ENCODE results near the gene HMBS.
"Not testable (repeated sequence)": the region's sequence is repeated elsewhere in the genome, so short reads cannot be mapped to it uniquely, and the experiment has no call there.

The HMBS gene

DNA sequence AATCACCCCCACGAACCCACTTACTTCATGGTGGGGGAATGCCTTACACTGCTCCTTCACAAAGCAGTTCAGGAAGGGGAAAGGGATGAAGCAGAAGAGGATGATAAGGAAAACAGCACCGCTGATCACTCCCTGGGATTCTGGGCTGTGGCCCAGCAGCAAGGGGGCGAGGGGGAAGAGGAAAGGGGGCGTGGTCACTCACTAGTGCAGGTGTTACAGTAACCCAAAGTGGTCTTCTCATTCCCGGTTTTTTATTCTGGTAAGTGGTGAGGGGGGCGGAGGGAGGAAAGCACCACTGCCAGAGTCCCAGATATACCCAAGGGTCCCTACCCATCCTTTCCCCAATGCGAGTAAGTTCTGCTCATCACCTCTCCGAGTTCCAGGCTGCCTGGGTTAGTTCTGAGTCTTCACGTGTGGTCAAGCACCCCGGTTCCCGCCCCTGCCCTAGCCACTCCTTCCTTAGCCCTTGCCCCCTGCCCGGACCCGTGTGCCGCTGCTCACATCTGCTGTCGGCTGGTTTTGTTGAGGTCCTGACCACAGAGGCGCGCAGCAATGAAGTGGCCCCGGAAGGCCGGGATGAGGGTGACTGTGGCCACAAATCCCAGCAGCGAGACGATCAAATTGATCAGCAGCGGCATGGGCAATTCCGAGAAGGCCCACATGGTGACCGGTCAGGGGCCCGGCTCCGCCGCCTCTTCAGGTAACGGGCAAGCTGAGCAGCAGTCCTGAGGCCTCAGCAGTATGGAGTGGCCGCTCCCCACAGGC, 16.5 kb downstream of the HMBS start:
- no peak for DNase-seq (ENCODE audit: low read depth in 1 of 2, low spot score in 1 of 2)

DNA sequence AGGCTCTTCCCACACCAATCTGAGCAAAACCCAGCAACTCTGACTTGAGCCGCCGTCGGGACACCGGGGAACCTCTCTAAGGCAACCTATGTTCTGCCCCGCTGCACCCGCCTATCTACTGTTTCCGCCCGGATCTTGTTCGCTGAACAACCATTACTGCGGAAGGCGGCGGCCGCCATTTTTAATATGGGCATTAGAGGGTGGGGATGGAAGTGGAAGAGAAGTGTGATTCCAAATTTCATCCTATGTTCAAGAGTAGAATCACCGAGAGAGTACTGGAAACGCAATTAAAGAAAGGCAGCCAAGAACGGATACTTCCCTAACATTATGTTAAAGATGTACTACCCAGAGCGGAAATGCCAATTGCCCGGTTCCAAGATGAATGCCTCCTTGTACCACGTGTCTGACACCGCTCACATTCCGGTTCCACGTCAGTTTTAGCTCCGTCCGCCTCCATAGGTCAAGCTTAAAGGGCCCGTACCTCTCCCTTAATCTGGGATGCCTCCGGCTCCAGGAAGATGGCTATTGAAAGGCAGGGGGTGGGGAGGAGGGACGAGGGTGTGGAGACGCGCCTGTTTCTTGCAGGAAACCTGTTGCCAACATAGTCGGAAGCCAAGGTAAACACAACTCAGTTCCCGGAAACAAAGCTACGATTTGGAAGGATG, 17.2 kb downstream of the HMBS start, which contains the start of gene DPAGT1:
DPAGT1 (minus strand) TSS at position 95 of the 665 bp plus-strand sequence. CDS start 198 bp downstream, outside the sequence.
- DNase-seq (ENCODE audit: low read depth in 1 of 2, low spot score in 1 of 2), result peak; percentile 65 to 76

DNA sequence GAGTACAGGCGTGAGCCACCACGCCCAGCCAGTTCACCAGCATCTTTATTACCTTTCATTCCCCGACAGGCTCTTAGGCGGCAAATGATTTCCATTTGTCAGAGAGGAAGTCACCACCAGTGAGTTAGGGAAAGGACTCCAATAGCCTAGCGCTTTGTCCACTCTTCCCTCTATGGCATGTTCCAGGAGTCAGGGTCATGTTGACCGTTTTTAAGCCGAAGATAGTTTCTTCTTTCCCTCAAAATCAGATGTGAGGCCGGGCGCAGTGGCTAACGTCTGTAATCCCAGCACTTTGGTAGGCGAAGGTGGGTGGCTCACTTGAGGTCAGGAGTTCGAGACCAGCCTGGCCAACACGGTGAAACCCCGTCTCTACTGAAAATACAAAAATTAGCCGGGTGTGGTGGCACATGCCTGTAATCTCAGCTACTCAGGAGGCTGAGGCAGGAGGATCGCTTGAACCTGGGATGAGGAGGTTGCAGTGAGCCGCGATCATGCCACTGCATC, 18.5 kb downstream of the HMBS start:
- not testable (repeated sequence) for DNase-seq (ENCODE audit: low read depth in 1 of 2, low spot score in 1 of 2)

- no peak for DNase-seq (ENCODE audit: low read depth in 1 of 2, low spot score in 1 of 2)
Measured at GRCh38 chr11:119103793-119104192, 19.1 kb downstream of the HMBS start.

DNA sequence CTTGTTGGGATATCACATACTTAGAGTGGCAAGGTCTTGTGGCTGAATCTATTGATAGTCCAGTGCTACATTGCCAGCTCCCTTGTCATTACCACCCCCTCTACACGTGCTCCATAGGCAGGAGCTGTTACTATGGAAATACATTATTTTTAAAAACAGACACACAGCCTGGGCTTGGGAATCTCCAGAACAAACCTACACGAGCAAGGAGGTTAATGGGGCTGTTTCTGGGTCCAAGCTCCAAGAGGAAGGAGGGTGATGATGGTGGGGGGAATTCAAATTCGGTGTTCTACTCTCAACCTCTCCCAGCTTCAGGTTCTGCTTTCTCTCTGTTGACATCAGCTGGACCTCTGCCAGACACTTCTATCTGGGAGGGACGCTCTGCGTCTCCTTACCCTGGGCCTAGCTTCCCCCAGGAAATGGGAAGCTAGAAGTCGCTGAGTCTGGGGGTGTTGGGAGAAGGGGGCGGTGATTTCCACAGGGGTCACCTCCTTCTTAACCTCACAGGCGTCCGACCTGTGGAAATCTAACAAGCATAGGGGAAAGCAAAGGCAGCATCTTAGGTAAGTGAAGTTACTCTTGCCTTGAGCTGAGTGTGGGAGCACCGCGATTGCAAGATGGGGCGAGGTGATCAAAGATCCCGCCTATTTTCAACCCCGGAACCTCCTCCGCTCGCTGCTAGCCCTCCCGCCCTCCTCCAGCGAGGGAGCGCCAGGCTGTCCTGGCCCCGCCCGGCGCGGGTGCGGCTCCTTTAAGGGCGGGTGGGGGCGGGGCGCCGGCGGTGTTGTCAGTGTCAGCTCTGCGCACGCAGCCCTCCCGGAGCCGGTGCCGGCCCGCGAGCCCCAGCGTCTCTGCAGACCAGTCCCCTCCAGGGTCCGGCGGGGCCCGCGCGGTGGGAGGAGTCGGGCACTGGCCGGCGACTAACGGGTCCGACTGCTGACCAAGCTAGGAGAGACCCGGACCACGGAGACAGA, 22.2 kb downstream of the HMBS start, which contains the start of gene C2CD2L:
C2CD2L (plus strand) TSS at position 781 of the 974 bp plus-strand sequence. CDS start 398 bp downstream, outside the sequence.
- DNase-seq (ENCODE audit: low read depth in 1 of 2, low spot score in 1 of 2), result peak; percentile 67 to 86

DNA sequence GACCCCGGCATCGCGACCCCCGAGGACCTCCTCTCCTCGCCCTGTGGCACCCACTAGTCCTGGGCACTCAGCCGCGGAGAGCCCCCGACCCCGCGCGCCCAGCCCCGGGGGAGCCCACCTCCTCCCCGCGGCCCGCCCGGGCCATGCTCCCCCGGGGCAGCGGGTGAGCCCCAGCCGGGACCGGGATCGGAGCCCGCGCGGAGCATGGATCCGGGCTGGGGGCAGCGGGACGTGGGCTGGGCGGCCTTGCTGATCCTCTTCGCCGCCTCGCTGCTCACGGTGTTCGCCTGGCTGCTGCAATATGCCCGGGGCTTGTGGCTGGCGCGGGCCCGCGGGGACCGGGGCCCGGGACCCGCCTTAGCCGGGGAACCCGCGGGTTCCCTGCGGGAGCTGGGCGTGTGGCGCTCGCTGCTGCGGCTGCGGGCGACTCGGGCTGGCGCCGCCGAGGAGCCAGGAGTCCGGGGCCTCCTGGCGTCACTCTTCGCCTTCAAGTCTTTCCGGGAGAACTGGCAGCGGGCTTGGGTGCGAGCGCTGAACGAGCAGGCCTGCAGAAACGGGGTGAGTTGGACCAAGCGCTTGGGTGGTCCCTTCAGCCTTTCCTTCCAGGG, 23.0 kb downstream of the HMBS start:
- DNase-seq (ENCODE audit: low read depth in 1 of 2, low spot score in 1 of 2), result no peak

- DNase-seq (ENCODE audit: low read depth in 1 of 2, low spot score in 1 of 2), result no peak
Measured at GRCh38 chr11:119108146-119108856, 23.6 kb downstream of the HMBS start.

GRCh38 chr11:119108857-119109221, 24.2 kb downstream of the HMBS start:
- no peak for DNase-seq (ENCODE audit: low read depth in 1 of 2, low spot score in 1 of 2)

- DNase-seq (ENCODE audit: low read depth in 1 of 2, low spot score in 1 of 2), result no peak
Measured at GRCh38 chr11:119109843-119110242, 25.2 kb downstream of the HMBS start.

GRCh38 chr11:119110439-119110838, 25.8 kb downstream of the HMBS start:
- DNase-seq (ENCODE audit: low read depth in 1 of 2, low spot score in 1 of 2), result no peak

- no peak for DNase-seq (ENCODE audit: low read depth in 1 of 2, low spot score in 1 of 2)
Measured at GRCh38 chr11:119111361-119111925, 26.8 kb downstream of the HMBS start.

DNA sequence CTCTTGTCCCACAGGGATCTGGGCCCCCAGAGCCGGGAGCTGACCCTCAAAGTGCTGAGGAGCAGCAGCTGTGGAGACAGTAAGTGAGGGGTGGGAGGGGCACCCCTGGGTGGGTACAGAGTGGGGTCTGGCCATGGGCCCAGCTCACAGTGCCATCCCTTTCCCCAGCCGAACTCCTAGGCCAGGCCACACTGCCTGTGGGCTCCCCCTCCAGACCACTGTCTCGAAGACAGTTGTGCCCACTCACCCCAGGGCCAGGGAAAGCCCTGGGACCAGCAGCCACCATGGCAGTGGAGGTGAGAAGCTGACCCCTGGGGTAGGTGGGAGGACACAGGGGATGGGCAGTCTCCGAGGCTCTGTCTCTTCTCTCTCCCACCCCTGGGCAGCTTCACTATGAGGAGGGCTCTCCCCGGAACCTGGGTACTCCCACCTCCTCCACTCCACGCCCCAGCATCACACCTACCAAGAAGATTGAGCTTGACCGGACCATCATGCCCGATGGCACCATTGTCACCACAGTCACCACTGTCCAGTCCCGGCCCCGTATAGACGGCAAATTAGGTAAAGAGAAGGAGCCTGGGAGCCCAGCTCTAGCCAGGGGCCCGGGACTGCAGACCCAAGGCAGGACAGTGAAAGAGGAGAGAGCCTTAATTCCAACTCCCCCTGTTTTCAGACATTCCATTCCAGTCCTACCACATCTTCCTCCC, 27.8 kb downstream of the HMBS start:
- DNase-seq (ENCODE audit: low read depth in 1 of 2, low spot score in 1 of 2), result no peak

GRCh38 chr11:119113716-119114115, 29.0 kb downstream of the HMBS start:
- DNase-seq (ENCODE audit: low read depth in 1 of 2, low spot score in 1 of 2), result no peak

DNA sequence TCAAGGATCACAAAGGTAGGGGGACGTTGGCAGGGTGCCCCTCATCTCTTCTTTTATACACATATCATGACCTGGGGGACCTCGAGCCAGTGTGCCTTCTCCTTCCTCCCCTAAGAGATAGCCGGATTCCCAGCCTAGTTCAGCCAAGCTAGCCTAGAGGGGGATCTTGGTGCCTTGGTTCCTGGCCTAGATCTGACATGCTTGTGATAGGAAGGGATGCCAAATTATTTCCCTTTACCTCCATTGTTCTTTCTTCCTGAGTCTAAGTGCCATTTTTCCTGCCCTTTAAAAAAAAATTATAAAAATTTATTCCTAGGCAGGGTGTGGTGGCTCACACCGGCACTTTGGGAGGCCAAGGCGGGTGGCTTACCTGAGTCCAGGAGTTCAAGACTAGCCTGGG, 29.7 kb downstream of the HMBS start:
- no peak for DNase-seq (ENCODE audit: low read depth in 1 of 2, low spot score in 1 of 2)

DNA sequence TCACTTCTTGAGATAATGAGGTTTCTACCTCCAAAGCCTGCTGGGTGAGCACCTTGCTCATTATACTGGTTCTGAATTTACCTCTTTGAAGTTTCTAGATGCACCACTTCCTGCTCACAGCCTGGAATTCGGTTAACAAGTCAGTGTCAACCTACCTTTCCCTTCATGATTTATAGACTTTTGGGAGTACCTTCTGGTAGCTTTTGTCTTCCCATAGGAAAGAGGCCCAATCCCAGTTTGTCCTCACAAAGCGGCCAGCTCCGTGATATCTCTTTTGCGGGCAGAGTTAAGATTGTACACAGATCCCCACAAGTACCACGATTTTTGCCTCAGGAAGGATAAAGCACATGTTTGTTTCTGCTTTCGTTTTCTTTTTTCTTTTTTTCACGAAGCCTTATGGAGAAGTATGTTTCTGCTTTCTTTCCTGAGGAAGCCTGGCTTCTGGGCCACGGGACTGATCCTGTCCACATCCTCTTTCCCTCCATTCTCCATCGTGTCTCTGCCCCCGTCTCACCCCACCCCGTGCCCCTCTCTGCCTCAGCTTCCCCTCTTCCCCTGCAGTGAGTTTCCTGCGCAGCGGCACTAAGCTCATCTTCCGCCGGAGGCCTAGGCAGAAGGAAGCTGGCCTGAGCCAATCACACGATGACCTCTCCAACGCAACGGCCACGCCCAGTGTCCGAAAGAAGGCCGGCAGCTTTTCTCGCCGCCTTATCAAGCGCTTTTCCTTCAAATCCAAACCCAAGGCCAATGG, 31.0 kb downstream of the HMBS start:
- no peak for DNase-seq (ENCODE audit: low read depth in 1 of 2, low spot score in 1 of 2)

DNA sequence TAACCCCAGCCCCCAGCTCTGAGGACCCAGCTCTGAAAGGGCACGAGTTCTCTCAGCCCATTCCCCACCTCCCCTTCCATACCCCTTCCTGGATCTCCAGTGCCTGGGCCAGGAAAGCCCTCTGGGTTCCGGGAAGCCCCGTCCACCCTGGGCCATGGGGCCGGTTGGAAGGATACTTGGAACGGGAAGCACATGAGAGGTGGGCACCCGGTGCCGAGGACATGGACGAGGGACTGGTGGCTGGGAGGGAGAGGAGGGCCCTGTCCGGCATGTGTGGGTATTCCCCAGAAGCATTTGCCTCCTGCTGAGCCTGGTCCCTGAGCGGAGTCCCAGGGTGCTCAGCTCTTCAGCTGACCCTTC, 31.5 kb downstream of the HMBS start:
- DNase-seq (ENCODE audit: low read depth in 1 of 2, low spot score in 1 of 2), result no peak

- DNase-seq (ENCODE audit: low read depth in 1 of 2, low spot score in 1 of 2), result no peak
Measured at GRCh38 chr11:119116601-119117000, 31.9 kb downstream of the HMBS start.

GRCh38 chr11:119117004-119117706, 32.5 kb downstream of the HMBS start:
- DNase-seq (ENCODE audit: low read depth in 1 of 2, low spot score in 1 of 2), result no peak

Measured in activated T-helper 1 cell treated with anti-CD3 and anti-CD28 coated beads, Interleukin-2, amount 50 U/mL, for 16 hours (primary cell).